Measurements from ENCODE around the gene CCSAP. TPM values are rescaled to one million over a fixed set of nuclear protein-coding genes. Genes with fewer than 3 reads are reported as not detected.

CCSAP gene
- total RNA-seq, 1 donor from 2014 or later = 8.0 TPM

DNA sequence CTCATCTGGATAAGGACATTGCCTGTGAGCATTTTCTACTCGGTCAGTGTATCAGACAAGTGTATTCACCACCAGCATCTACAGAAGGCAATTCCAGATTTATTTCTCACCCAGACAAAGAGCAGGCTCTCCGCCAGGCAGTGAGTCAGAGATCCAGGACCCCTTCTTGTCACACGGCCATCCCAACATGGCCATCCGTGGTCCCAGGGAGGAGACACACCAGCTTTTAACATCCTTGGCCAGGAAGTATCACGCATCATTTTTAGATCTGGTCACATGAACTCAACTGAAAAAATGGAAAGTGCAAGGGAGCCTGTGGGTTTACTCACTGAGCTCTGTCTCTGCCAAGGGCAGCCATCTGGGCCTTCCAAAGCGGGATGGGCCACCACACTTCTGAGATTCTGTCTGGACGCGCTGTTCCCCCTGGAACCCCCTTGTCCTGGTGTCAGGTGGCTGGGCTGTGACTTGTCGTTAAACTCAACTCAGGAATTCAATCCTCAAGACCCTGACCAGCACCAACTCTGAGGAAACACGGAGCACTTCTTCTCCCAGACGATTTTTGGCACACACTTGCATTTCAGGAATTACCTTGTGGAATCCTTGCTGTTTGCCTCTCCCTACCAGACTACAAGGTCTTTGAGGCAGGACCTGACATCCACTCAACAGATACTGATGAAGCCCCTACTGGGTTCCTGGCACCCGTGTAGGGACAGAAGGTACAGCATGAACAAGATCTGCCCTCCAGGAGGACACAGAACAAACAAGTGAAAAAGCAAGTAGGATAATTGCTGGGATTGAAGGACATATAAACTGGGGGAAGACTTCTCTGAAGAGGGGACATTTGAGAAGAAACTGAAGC lies 21.6 kb upstream of the CCSAP start:
- no peak for DNase-seq (ENCODE audit: low read depth)
- Histone ChIP-seq H3K4me1 (ENCODE audit: insufficient read depth, low read length) (no peaks in the 10 kb centered on the region), H3K4me3 (ENCODE audit: insufficient read depth, low read depth, low read length) (no peak overlapping the region), H2AFZ (ENCODE audit: low read depth, low read length) (peak overlapping the region; percentile 52), H3K9me3 (ENCODE audit: insufficient read depth, low read depth, low read length) (no peaks in the 10 kb centered on the region), H4K20me1 (ENCODE audit: insufficient read depth, low read length) (no peaks in the 10 kb centered on the region), H3K4me2 (ENCODE audit: low read length) (no peak overlapping the region), H3K36me3 (ENCODE audit: insufficient read depth, low read length) (no peaks in the 10 kb centered on the region), H3K27me3 (ENCODE audit: insufficient read depth, low read length) (peaks cover 4% of the 10 kb centered on the region), H3K9ac (ENCODE audit: low read length) (no peak overlapping the region), H3K79me2 (ENCODE audit: insufficient read depth, low read length) (no peaks in the 10 kb centered on the region), H3K27ac (ENCODE audit: low read depth, low read length) (no peak overlapping the region)
- H3K27me3 Mint-ChIP-seq (ENCODE audit: low read depth, unreplicated experiment) = peaks cover 24% of the 10 kb centered on the region
- no peaks in the 10 kb centered on the region for H3K4me1 Mint-ChIP-seq (ENCODE audit: low read depth, unreplicated experiment)
- FAIRE-seq = no peak
- H3K4me3 Mint-ChIP-seq (ENCODE audit: unreplicated experiment) = no peak overlapping the region
- TF ChIP-seq, protein P1, sequence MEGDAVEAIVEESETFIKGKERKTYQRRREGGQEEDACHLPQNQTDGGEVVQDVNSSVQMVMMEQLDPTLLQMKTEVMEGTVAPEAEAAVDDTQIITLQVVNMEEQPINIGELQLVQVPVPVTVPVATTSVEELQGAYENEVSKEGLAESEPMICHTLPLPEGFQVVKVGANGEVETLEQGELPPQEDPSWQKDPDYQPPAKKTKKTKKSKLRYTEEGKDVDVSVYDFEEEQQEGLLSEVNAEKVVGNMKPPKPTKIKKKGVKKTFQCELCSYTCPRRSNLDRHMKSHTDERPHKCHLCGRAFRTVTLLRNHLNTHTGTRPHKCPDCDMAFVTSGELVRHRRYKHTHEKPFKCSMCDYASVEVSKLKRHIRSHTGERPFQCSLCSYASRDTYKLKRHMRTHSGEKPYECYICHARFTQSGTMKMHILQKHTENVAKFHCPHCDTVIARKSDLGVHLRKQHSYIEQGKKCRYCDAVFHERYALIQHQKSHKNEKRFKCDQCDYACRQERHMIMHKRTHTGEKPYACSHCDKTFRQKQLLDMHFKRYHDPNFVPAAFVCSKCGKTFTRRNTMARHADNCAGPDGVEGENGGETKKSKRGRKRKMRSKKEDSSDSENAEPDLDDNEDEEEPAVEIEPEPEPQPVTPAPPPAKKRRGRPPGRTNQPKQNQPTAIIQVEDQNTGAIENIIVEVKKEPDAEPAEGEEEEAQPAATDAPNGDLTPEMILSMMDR (IDR thresholded peaks at IDR 0.05; ENCODE audit: insufficient read depth, low read depth, low read length) = no peak
- no peak for TF ChIP-seq EZH2 (IDR thresholded peaks at IDR 0.05; ENCODE audit: insufficient read depth, low read length)
- H3K27ac Mint-ChIP-seq (ENCODE audit: unreplicated experiment) = no peak overlapping the region
- no peaks in the 10 kb centered on the region for H3K36me3 Mint-ChIP-seq (ENCODE audit: low read depth, unreplicated experiment)
- H3K9me3 Mint-ChIP-seq (ENCODE audit: unreplicated experiment) = no peaks in the 10 kb centered on the region

DNA sequence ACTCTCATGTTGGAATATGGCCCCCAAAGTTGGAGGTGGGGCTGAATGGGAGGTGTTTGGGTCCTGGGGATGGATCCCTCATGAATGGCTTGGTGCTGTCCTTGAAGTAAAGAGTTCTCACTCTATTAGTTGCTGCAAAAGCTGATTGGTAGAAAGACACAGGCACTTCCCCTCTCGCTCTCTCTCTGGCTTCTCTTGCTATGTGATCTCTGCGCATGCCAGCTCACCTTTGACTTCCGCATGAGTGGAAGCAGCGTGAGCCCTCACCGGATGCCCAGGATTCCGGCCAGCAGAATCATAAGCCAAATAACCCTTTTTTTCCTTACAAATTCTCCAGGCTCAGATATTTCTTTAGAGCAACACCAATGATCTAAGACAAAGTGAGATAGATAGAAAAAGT lies 20.9 kb upstream of the CCSAP start:
- H3K9me3 Mint-ChIP-seq (ENCODE audit: unreplicated experiment) = no peaks in the 10 kb centered on the region
- Histone ChIP-seq H3K27ac (ENCODE audit: low read depth, low read length) (no peak overlapping the region), H3K4me3 (ENCODE audit: insufficient read depth, low read depth, low read length) (no peak overlapping the region), H3K27me3 (ENCODE audit: insufficient read depth, low read length) (peaks cover 4% of the 10 kb centered on the region), H3K79me2 (ENCODE audit: insufficient read depth, low read length) (no peaks in the 10 kb centered on the region), H3K9ac (ENCODE audit: low read length) (no peak overlapping the region), H3K36me3 (ENCODE audit: insufficient read depth, low read length) (no peaks in the 10 kb centered on the region), H4K20me1 (ENCODE audit: insufficient read depth, low read length) (no peaks in the 10 kb centered on the region), H3K4me2 (ENCODE audit: low read length) (no peak overlapping the region), H3K4me1 (ENCODE audit: insufficient read depth, low read length) (no peaks in the 10 kb centered on the region), H2AFZ (ENCODE audit: low read depth, low read length) (peak overlapping the region; percentile 52), H3K9me3 (ENCODE audit: insufficient read depth, low read depth, low read length) (no peaks in the 10 kb centered on the region)
- no peaks in the 10 kb centered on the region for H3K4me1 Mint-ChIP-seq (ENCODE audit: low read depth, unreplicated experiment)
- no peak overlapping the region for H3K27ac Mint-ChIP-seq (ENCODE audit: unreplicated experiment)
- DNase-seq (ENCODE audit: low read depth) (no peak), FAIRE-seq (no peak)
- TF ChIP-seq, protein P1 (IDR thresholded peaks at IDR 0.05; ENCODE audit: insufficient read depth, low read depth, low read length) = no peak
- TF ChIP-seq EZH2 (IDR thresholded peaks at IDR 0.05; ENCODE audit: insufficient read depth, low read length) = no peak
- H3K27me3 Mint-ChIP-seq (ENCODE audit: low read depth, unreplicated experiment) = peaks cover 24% of the 10 kb centered on the region
- no peaks in the 10 kb centered on the region for H3K36me3 Mint-ChIP-seq (ENCODE audit: low read depth, unreplicated experiment)
- H3K4me3 Mint-ChIP-seq (ENCODE audit: unreplicated experiment) = no peak overlapping the region

DNA sequence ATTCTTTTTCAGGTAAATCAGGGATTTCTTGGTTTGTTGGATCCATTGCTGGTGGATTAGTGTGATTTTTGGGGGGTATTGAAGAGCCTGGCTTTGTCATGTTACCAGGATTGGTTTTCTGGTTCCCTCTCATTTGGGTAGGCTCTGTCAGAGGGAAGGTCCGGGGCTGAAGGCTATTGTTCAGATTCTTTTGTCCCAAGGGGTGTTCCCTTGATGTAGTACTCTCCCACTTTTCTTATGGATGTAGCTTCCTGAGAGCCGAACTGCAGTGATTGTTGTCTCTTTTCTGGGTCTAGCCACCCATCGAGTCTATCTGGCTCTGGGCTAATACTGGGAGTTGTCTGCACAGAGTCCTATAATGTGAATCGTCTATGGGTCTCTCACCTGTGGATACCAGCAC lies 17.6 kb upstream of the CCSAP start:
- Histone ChIP-seq H3K27me3 (ENCODE audit: insufficient read depth, low read length) (peaks cover 6% of the 10 kb centered on the region), H3K36me3 (ENCODE audit: insufficient read depth, low read length) (no peaks in the 10 kb centered on the region), H3K4me1 (ENCODE audit: insufficient read depth, low read length) (no peaks in the 10 kb centered on the region), H3K79me2 (ENCODE audit: insufficient read depth, low read length) (no peaks in the 10 kb centered on the region), H3K27ac (ENCODE audit: low read depth, low read length) (no peak overlapping the region), H3K4me2 (ENCODE audit: low read length) (no peak overlapping the region), H2AFZ (ENCODE audit: low read depth, low read length) (no peak overlapping the region), H3K9ac (ENCODE audit: low read length) (no peak overlapping the region), H3K4me3 (ENCODE audit: insufficient read depth, low read depth, low read length) (no peak overlapping the region), H3K9me3 (ENCODE audit: insufficient read depth, low read depth, low read length) (peaks cover 2% of the 10 kb centered on the region), H4K20me1 (ENCODE audit: insufficient read depth, low read length) (no peaks in the 10 kb centered on the region)
- no peaks in the 10 kb centered on the region for H3K4me1 Mint-ChIP-seq (ENCODE audit: low read depth, unreplicated experiment)
- H3K4me3 Mint-ChIP-seq (ENCODE audit: unreplicated experiment) = no peak overlapping the region
- TF ChIP-seq, protein P1 (IDR thresholded peaks at IDR 0.05; ENCODE audit: insufficient read depth, low read depth, low read length) = no peak
- no peak for TF ChIP-seq EZH2 (IDR thresholded peaks at IDR 0.05; ENCODE audit: insufficient read depth, low read length)
- no peaks in the 10 kb centered on the region for H3K36me3 Mint-ChIP-seq (ENCODE audit: low read depth, unreplicated experiment)
- no peaks in the 10 kb centered on the region for H3K9me3 Mint-ChIP-seq (ENCODE audit: unreplicated experiment)
- DNase-seq (ENCODE audit: low read depth) (no peak), FAIRE-seq (no peak)
- H3K27me3 Mint-ChIP-seq (ENCODE audit: low read depth, unreplicated experiment) = peaks cover 28% of the 10 kb centered on the region
- H3K27ac Mint-ChIP-seq (ENCODE audit: unreplicated experiment) = no peak overlapping the region

All from astrocyte (in vitro differentiated cells and primary cell).